ENCODE measurements around the gene DHRS13. TPM values are rescaled to one million over a fixed set of nuclear protein-coding genes. Genes with fewer than 3 reads are reported as not detected.

Gene DHRS13
- total and polyA plus RNA-seq, 4 donors = 5.0 to 91.6 (median 11.0) TPM

- TF ChIP-seq HNF4G (IDR thresholded peaks at IDR 0.05) (no peak), SP1 (IDR thresholded peaks at IDR 0.05) (no peak)
Measured at GRCh38 chr17:28897769-28898526, 4.9 kb downstream of the DHRS13 start (continued).

GRCh38 chr17:28896884-28897768, 5.8 kb downstream of the DHRS13 start, which contains the start of gene FLOT2:
FLOT2 (minus strand) TSS chr17:28897733; CDS start chr17:28897574, 159 bp downstream.
- under 1% methylated on average over 73 of the region's 73 CpGs for WGBS
- H3K9me3 ChIP-seq (ENCODE audit: control insufficient read depth in 4 of 4, low read length in 3 of 4) = no peaks in the 10 kb centered on the region
- H3K27me3 ChIP-seq (ENCODE audit: control insufficient read depth in 4 of 4, insufficient read depth in 4 of 4, low read length in 3 of 4) = no peaks in the 10 kb centered on the region
- H3K4me1 ChIP-seq (ENCODE audit: control insufficient read depth in 4 of 4, insufficient read depth in 4 of 4, low read length in 3 of 4) = peaks cover 21 to 32% (median 27%) of the 10 kb centered on the region in 4 donors
- H3K27ac ChIP-seq (ENCODE audit: low read depth in 1 of 2, low read length in 2 of 2) = peak within 1 kb of the TSS; percentile 89 to 99
- H3K4me3 ChIP-seq (ENCODE audit: low read depth in 1 of 3, low read length in 3 of 3) = peak within 1 kb of the TSS; percentile 88 to 90 (median 90)
- no peak for TF ChIP-seq NR2F2 (IDR thresholded peaks at IDR 0.05)
- TF ChIP-seq TAF1 (conservative IDR thresholded peaks at IDR 0.05) = peak; percentile 23
- peak; percentile 14 for TF ChIP-seq CTCF (IDR thresholded peaks at IDR 0.05; ENCODE audit: low read depth, low read length, missing input control)
- TF ChIP-seq HNF4G (IDR thresholded peaks at IDR 0.05) = no peak
- TF ChIP-seq RAD21 (IDR thresholded peaks at IDR 0.05) = peak; percentile 42 to 56
- peak; percentile 68 for TF ChIP-seq ZBTB33 (IDR thresholded peaks at IDR 0.05)
- no peak for TF ChIP-seq FOXA2 (IDR thresholded peaks at IDR 0.05)
- TF ChIP-seq ATF3 (IDR thresholded peaks at IDR 0.05) = peak; percentile 16
- TF ChIP-seq YY1 (IDR thresholded peaks at IDR 0.05) = peak; percentile 83
- TF ChIP-seq RXRA (IDR thresholded peaks at IDR 0.05) = peak; percentile 63 to 66
- peak in 1 of 2 donors; percentile 55 for TF ChIP-seq GABPA (IDR thresholded peaks at IDR 0.05 in 1 of 2, conservative IDR thresholded peaks at IDR 0.05 in 1 of 2)
- TF ChIP-seq REST (IDR thresholded peaks at IDR 0.05) = peak; percentile 90
- TF ChIP-seq SP1 (IDR thresholded peaks at IDR 0.05) = peak; percentile 71
- TF ChIP-seq EGR1 (IDR thresholded peaks at IDR 0.05; ENCODE audit: low read depth in 2 of 2) = peak; percentile 12 to 55
- TF ChIP-seq FOXA1 (IDR thresholded peaks at IDR 0.05) = no peak
- TF ChIP-seq HNF4A (conservative IDR thresholded peaks at IDR 0.05) = peak; percentile 52 to 62
- TF ChIP-seq MAX (IDR thresholded peaks at IDR 0.05) = peak; percentile 80
- TF ChIP-seq JUND (IDR thresholded peaks at IDR 0.05) = peak; percentile 33 to 56
- DNase-seq (ENCODE audit: low spot score) = peak; percentile 72
- H3K9ac ChIP-seq (ENCODE audit: low read depth in 1 of 2, low read length in 2 of 2) = peak within 1 kb of the TSS; percentile 53 to 72
- peaks cover 0 to 5% (median 0%) of the 10 kb centered on the region in 4 donors for H3K36me3 ChIP-seq (ENCODE audit: control insufficient read depth in 4 of 4, insufficient read depth in 3 of 4, low read depth in 1 of 4, low read length in 3 of 4)
